Thymus (tissue), 11 donors: ENCODE measurements around the gene NPM1. TPM values are rescaled to one million over a fixed set of nuclear protein-coding genes. Genes with fewer than 3 reads are reported as not detected.
"Not testable (repeated sequence)": the region's sequence is repeated elsewhere in the genome, so short reads cannot be mapped to it uniquely, and the experiment has no call there.

ENCODE experiments used
- DNase-seq, 9 donors: peaks; one replicate each; pipeline ENCODE4 v3.0.0-alpha.2; 2013; ENCODE audit warnings: low spot score in 9 of 9, low read depth in 6 of 9, missing footprints in 1 of 9
- H3K27ac ChIP-seq, 2 donors: one replicate each; pipeline ENCODE4 v1.5.1; 2013; ENCODE audit warnings: control low read depth in 1 of 2, low read depth in 1 of 2, low read length in 1 of 2, mild to moderate bottlenecking in 1 of 2, moderate library complexity in 1 of 2
- H3K27me3 ChIP-seq, 2 donors: one replicate each; pipeline ENCODE4 v1.5.1; 2013; ENCODE audit warnings: low read length in 1 of 2; ENCODE audit not compliant: control insufficient read depth in 2 of 2, insufficient read depth in 1 of 2
- H3K36me3 ChIP-seq, 2 donors: one replicate each; pipeline ENCODE4 v1.5.1; 2013; ENCODE audit warnings: low read length in 1 of 2, mild to moderate bottlenecking in 1 of 2, moderate library complexity in 1 of 2; ENCODE audit not compliant: control insufficient read depth in 2 of 2, insufficient read depth in 2 of 2
- H3K4me1 ChIP-seq, 2 donors: one replicate each; pipeline ENCODE4 v1.5.1; 2013; ENCODE audit warnings: low read length in 2 of 2; ENCODE audit not compliant: control insufficient read depth in 2 of 2, insufficient read depth in 2 of 2
- H3K4me3 ChIP-seq, 2 donors: one replicate each; pipeline ENCODE4 v1.5.1; 2013; ENCODE audit warnings: low read length in 2 of 2, control low read depth in 1 of 2, mild to moderate bottlenecking in 1 of 2
- H3K9me3 ChIP-seq, 2 donors: one replicate each; pipeline ENCODE4 v1.5.1; 2013; ENCODE audit warnings: low read length in 1 of 2, mild to moderate bottlenecking in 1 of 2; ENCODE audit not compliant: control insufficient read depth in 2 of 2, insufficient read depth in 1 of 2
- whole genome bisulfite sequencing: extraction: QIAGEN DNeasy Blood & Tissue Kit; methylation state at CpG from one replicate; pipeline ENCODE4 v1.1.7; 2013; 5-methylcytosine and 5-hydroxymethylcytosine counted together
- polyA plus RNA-seq: library from polyadenylated mRNA; stranded (reverse); fragments of 200-250 nt; gene quantifications from one replicate; pipeline ENCODE4 v1.2.3, GENCODE V29; 2013
- total RNA-seq: library from RNA; stranded (reverse); fragments of 120-200 nt; gene quantifications from one replicate; pipeline ENCODE4 v1.2.4, GENCODE V29; 2013
- donor health status: healthy.

Gene NPM1
- total and polyA plus RNA-seq, 2 donors, result 2,207 to 2,632 TPM

- H3K4me3 ChIP-seq, result no peak overlapping the region
- no peaks in the 10 kb centered on the region for H3K9me3 ChIP-seq
- H3K27me3 ChIP-seq, result no peaks in the 10 kb centered on the region
- DNase-seq, result no peak
- no peaks in the 10 kb centered on the region for H3K36me3 ChIP-seq
- no peak overlapping the region for H3K27ac ChIP-seq
- no peaks in the 10 kb centered on the region for H3K4me1 ChIP-seq
- 93% methylated on average over 5 of the region's 5 CpGs for WGBS
These were observed 32.3 kb upstream of the NPM1 start for GRCh38 chr5:171355302-171355724.

GRCh38 chr5:171357843-171358242, 29.8 kb upstream of the NPM1 start:
- over 99% methylated on average over 2 of the region's 2 CpGs for WGBS
- DNase-seq, result no peak

GRCh38 chr5:171361151-171361550, 26.5 kb upstream of the NPM1 start:
- H3K27me3 ChIP-seq, H3K27ac ChIP-seq, DNase-seq, H3K9me3 ChIP-seq, H3K36me3 ChIP-seq, H3K4me3 ChIP-seq, H3K4me1 ChIP-seq: not testable (repeated sequence)
- WGBS, result 95% methylated on average over 7 of the region's 7 CpGs

More at GRCh38 chr5:171357843-171358242, 29.8 kb upstream of the NPM1 start:
- Histone ChIP-seq H3K27ac (no peak overlapping the region), H3K4me3 (no peak overlapping the region), H3K4me1 (no peaks in the 10 kb centered on the region), H3K9me3 (no peaks in the 10 kb centered on the region), H3K27me3 (no peaks in the 10 kb centered on the region), H3K36me3 (no peaks in the 10 kb centered on the region)

- DNase-seq, H3K27me3 ChIP-seq, H3K4me1 ChIP-seq, H3K36me3 ChIP-seq, H3K4me3 ChIP-seq, H3K27ac ChIP-seq, H3K9me3 ChIP-seq: not testable (repeated sequence)
- WGBS, result 98% methylated on average over 3 of the region's 3 CpGs
These were observed 24.4 kb upstream of the NPM1 start for GRCh38 chr5:171363249-171363648.

GRCh38 chr5:171363846-171364245, 23.8 kb upstream of the NPM1 start:
- Histone ChIP-seq H3K27me3 (peaks cover 0 to 6% of the 10 kb centered on the region in 2 donors), H3K36me3 (no peaks in the 10 kb centered on the region), H3K27ac (no peak overlapping the region), H3K4me1 (no peaks in the 10 kb centered on the region), H3K4me3 (no peak overlapping the region), H3K9me3 (no peaks in the 10 kb centered on the region)
- WGBS, result 52% methylated on average over 3 of the region's 3 CpGs
- DNase-seq, result no peak

GRCh38 chr5:171365351-171365750, 22.3 kb upstream of the NPM1 start:
- Histone ChIP-seq H3K9me3 (no peaks in the 10 kb centered on the region), H3K4me3 (no peak overlapping the region), H3K36me3 (no peaks in the 10 kb centered on the region), H3K4me1 (no peaks in the 10 kb centered on the region), H3K27me3 (peaks cover 0 to 6% of the 10 kb centered on the region in 2 donors), H3K27ac (no peak overlapping the region)
- DNase-seq, result no peak
- 50% methylated on average over 7 of the region's 7 CpGs for WGBS

GRCh38 chr5:171366645-171367044, 21.0 kb upstream of the NPM1 start:
- Histone ChIP-seq H3K36me3 (no peaks in the 10 kb centered on the region), H3K27me3 (peaks cover 0 to 6% of the 10 kb centered on the region in 2 donors), H3K4me1 (no peaks in the 10 kb centered on the region), H3K9me3 (no peaks in the 10 kb centered on the region), H3K27ac (no peak overlapping the region), H3K4me3 (no peak overlapping the region)
- WGBS, result 90% methylated on average over 5 of the region's 5 CpGs
- DNase-seq, result no peak

GRCh38 chr5:171367424-171368370, 20.0 kb upstream of the NPM1 start:
- Histone ChIP-seq H3K27me3 (peaks cover 0 to 6% of the 10 kb centered on the region in 2 donors), H3K4me1 (no peaks in the 10 kb centered on the region), H3K27ac (no peak overlapping the region)

GRCh38 chr5:171369056-171369455, 18.6 kb upstream of the NPM1 start:
- Histone ChIP-seq H3K27ac (no peak overlapping the region), H3K36me3 (no peaks in the 10 kb centered on the region), H3K27me3 (peaks cover 0 to 6% of the 10 kb centered on the region in 2 donors), H3K4me3 (no peak overlapping the region), H3K9me3 (no peaks in the 10 kb centered on the region), H3K4me1 (no peaks in the 10 kb centered on the region)
- no peak for DNase-seq
- WGBS, result 97% methylated on average over 6 of the region's 6 CpGs

More at GRCh38 chr5:171367424-171368370, 20.0 kb upstream of the NPM1 start:
- Histone ChIP-seq H3K9me3 (no peaks in the 10 kb centered on the region), H3K36me3 (no peaks in the 10 kb centered on the region), H3K4me3 (no peak overlapping the region)
- no peak for DNase-seq
- 76% methylated on average over 16 of the region's 16 CpGs for WGBS
